T-helper 9 cell (primary cell): ENCODE results near the gene NUDCD3.

Experiments used
- DNase-seq: peaks from one replicate; pipeline ENCODE4 v3.0.0-alpha.2; 2020

The NUDCD3 gene

DNA sequence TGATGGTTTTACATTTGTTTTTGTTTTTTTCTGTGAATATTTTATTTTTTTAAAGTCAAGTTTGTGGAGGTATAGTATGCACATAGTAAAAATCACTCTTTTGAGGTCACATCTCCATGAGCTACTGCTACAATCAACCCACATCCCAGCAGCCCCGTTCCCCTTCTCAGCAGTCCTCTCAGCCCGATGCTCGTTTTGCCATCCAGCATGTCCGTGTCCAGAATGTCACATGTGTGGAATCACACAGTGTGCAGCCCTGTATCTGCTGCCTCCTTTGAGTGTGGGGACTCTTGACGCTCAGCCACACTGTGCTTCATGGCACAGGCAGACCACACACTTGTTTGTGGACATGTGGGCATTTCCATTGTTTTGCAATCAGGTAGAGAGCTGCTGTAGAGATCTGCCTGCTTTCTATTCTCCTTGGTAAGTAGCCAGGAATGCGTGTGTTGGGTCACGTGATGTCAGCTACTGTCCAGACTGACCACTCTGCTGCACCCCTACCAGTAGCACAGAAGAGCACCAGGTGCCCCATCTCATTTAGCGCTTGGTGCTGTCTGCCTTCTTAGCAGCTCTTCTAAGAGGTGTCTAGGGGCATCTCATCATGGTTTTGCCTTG lies 93.4 kb downstream of the NUDCD3 start:
- DNase-seq: no peak

GRCh38 chr7:44396496-44396895 lies 94.0 kb downstream of the NUDCD3 start:
- DNase-seq: no peak

DNA sequence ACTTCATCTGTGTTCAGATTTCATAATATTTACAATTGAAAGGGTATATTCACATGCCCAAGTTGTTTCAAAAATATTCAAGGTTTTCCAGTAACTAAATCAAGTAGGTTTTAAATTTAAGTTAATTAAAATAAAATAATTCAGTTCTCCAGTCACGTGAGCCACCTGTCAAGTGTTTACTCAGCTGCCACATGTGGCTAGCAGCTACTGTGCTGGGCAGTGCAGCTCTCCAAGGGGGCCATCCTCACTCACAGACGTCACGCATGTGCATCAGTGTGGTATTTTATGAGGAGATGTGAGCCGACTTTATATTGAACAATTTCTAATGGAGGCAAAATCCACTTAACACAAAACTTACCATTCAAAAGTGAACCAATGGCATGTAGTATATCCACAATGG lies 95.4 kb downstream of the NUDCD3 start:
- no peak for DNase-seq

DNA sequence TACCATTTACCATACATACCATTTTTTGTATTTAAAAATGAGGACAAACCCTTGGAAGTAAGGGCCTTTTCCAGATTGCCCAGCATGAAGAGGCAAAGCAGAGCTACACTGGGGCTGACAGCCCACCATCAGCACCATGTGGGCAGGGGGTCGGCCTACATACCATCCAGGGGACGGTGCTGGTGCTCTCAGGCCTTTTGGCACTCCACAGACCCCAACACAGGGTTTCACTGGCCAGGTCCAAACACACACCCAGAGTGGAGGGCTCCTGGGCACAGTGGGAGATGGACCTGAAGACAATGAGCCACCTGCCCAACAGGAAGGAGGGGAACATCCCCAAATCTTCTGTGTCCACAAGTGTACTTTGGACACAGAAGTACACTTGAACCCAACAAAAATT lies 95.8 kb downstream of the NUDCD3 start:
- no peak for DNase-seq

DNA sequence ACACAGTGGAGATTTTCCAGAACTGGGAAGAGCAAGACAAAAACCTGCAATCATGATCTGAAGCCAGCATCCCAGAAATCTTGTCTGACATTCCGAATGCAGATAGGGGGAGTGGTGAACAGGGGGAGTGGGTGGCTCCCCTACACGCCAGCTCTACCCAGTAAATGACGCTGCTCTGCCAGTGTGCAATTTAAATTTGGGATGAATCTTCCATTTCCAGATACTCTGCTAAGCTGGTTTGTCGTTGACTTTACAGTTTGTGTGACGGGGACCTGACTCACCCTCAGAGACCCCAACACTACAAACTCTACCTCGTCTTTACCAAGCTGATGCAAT lies 96.4 kb downstream of the NUDCD3 start:
- DNase-seq: no peak

DNA sequence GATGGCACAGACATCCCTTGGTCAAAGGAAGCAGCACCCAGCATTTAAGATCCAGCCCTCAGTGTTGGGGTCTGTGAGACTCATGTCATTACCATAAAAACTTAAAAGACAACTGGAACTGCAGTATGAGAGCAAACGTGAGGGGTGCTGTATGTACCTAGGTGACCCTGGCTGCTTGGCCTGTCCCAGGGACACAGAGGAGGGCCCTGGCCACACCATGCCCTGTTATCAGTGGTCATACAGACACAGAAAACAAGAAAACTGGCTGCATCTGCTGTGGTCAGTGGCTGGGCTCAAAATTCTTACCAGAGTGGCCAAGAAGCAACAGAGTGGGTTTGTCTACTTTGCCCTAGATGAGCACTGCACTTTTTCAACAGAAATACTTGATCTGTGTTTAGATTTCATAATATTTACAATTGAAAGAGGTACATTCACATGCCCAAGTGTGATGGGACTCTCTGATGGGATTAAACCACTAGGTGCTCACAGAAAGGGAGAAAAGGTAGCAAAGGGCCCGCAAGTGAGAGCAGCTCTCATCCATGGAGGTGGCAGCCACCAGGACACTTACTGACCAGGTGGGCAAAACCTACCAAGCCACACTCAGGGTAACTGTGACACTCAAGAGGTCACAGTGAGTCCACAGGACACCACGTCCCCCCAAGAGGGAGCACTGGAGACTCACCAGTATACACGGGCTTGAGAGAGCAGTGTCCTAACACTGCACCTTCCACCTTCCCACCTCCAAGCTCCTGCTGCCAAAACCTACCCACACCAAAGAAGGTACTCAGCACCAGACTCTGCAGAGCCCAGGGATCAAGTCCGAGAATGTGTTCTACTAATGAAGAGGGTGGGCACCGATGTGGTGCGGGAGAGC lies 97.0 kb downstream of the NUDCD3 start:
- DNase-seq: no peak

DNA sequence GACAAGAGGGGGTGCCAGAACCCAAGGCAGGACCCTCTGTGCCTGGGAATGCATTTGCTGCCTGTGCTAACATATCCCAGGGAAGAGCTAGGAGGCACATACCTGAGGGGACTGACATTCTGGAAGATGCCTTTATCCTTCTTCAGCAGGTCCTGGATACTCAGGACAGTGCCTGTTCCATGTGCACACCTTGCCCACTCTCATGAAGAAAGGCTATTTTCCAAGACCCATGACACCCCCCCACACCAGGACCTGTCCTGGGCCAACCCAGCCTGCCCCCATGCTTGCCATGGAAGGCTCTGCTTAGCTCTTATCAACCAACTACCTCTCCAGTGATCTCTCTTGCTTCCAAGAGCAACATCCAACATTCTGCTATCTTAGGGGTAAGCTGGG lies 97.8 kb downstream of the NUDCD3 start:
- DNase-seq: no peak

DNA sequence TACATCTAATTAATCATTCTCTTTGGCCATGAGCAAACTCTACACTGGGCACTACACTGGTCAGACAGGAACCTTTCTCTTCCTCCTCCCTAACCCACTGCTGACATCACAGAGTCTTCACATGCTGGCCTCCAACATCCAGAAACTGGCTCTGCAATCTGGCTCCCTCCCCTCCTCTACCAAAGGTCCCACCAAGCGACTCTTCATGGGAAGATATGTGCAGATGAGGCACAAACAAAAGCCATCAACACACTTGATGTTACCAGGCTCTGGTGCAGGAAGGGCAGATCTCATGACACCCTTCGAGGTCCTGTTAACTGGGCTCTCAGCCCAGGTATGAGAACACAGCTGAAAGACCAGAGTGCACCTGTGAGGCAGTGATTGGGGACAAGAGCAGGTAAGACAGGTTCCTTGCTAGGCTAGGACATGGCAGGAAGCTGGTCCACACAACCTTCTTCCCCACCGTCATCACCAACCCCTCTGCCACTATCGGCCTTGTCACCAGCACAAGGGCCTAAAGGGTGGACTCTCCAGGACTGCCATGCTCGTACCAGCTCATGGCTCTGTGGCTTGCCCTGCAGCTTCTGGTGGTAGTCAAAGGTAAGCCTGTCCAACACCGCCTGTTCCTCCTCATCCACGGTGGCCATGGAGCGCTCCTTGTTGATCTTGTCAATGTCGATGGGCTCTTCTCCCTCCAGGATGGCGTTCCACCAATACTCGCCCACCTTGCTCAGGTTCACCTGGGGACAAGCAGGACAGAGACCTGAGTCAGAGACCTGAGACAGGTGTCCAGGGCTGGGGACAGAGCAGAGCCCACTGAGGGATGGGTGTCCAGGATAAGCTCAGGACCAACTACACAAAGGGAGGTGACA lies 98.5 kb downstream of the NUDCD3 start:
- DNase-seq: no peak

DNA sequence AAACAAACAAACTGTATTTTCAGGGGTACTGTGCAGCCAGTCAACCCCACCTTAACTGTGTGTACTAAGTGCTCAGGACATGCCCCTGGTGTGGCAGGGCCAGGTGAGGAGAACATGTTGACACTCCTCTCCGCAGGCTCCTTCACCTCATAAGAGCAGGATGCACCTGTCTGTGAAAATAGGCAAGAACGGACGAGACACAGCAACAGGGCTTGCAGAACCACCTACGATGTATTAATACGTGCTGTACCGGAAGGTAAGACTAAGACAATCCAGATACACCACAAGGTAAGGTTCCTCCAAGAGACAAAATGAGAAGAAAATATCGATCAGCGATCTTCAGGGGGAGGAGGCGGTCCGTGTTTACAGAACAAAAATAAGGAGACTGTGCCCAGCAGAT lies 99.3 kb downstream of the NUDCD3 start:
- no peak for DNase-seq

- no peak for DNase-seq
Observed at GRCh38 chr7:44390701-44391100, 99.8 kb downstream of the NUDCD3 start.

DNA sequence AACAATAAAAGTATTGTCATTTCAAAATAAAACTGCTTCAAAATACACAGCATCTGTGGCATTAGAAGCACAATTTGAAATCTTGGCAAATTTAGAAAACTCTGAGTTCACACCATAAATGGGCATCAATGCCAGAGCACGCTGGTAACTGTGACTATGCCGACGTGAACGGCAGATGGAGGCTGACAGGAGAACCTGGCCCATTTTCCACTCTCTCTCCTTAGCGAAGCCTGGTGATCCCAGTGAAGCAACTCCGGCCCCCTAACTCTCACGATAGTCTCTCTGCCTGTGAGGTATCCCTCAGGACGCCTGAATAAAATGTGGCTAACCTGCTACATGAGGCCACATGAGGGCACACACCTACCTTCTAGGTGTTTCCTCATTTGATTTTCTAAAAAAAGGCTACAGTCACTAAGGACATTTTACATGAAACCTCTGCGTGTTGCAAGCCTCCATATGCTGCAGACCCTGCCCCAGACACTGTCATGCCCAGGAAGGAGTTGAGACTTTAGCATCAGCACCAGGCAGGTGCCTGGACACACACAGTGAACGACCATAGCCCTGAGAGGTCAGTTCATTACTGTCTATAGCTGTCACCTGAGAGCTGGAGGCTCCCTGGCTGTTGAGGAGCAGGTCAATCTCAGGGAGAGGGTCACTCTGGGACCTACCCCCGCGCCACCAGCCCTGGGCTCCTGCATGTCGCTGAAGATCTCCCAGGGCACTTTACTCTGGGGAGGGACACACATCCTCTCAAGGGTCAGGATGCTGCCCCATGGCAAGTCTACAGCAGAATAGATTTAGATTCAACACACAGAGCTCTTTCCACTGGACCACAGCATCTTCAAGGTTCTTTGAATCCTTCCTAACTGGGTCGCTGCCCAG lies 102.1 kb downstream of the NUDCD3 start:
- no peak for DNase-seq

DNA sequence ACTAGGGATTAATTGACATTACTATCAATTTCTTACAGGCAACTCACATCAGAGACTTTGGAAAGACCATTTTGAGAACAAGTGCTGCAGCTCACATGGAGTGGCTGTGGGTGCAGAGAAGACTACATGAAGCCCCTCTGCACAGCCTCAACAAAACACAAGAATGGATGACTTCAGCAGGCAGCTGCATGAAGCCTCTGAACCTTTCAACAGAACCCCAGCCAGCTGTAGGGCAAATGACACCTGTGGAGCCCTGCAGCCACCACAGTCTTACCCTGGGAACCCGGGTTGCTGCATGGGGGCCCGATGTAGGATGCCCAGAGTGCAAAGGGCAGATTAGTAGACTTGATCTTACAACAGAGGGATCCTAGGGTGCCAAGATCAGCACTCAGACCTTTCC lies 103.1 kb downstream of the NUDCD3 start:
- DNase-seq: no peak

- no peak for DNase-seq
Observed at GRCh38 chr7:44386139-44386913, 104.1 kb downstream of the NUDCD3 start.

- DNase-seq: no peak
Observed at GRCh38 chr7:44385434-44386138, 104.9 kb downstream of the NUDCD3 start.

- no peak for DNase-seq
Observed at GRCh38 chr7:44384586-44385433, 105.6 kb downstream of the NUDCD3 start.

DNA sequence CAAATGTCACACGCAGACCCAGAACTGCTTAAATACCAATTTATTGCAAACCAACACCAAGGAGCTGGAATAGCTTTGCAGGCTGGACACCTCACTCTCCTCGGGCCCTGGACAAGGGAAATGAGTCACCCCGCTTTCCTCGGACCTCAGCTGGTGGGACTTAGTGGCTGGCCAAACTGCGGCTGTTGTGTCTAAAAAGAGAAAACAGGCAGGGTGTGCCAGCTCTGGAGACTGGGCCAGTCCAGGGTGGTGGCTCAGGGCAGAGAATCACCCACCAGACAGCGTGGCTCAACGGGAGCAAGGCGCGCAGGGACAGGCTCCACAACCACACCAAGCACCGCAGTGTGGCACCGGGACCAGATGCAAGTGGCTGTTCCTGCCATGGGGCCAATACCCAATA lies 106.9 kb downstream of the NUDCD3 start:
- DNase-seq: no peak

GRCh38 chr7:44382459-44383265 lies 107.8 kb downstream of the NUDCD3 start:
- no peak for DNase-seq

DNA sequence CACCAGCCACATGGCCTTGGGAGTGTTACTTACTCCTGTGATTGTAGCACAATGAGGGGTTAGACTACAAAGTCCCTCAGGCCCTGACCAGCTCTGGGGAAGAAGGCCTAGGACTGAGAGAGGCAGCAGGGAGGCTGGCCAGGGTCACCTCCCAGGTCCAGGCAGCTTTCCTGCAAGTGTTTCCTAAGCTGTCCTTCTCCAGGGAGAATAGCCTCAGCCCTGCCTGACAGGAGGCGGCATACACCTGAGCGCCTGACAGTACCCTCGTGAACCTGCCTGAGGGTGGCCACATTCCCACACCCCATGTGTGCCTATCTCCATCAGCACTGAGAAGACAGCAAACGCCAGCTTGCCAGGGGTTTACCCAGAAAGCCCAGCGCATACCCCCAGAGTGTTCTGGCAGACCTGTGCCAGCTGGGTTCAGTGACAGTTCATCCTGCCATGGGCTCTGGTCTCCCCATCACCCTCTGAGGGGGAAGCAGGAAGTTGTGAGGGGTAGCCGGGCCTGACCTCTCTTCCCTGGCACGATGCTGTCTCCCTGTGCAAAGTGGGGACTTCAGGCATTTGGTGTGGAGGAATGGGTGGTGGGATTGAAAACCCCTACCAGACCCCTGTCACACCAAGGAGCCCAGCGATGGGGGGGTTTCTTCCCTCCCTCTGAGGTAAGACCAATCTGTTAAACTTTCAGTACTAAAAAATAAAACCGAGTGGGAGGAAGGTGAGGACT lies 108.8 kb downstream of the NUDCD3 start:
- DNase-seq: no peak
